Keratinocyte (primary cell): ENCODE measurements around the gene PRKAR1B. TPM values are rescaled to one million over a fixed set of nuclear protein-coding genes. Genes with fewer than 3 reads are reported as not detected.

ENCODE experiments used
- DNase-seq: peaks from one replicate; pipeline ENCODE4 v3.0.0-alpha.2; 2011; ENCODE audit warnings: low read depth, missing footprints, low spot score
- FAIRE-seq: peaks from 2 replicates; lab custom pipeline; 2011; peaks lifted over from hg19 to GRCh38; lab: Jason Lieb, UNC
- H2AFZ ChIP-seq: 2 replicates; pipeline ENCODE4 v1.6.0; 2012; ENCODE audit warnings: low read length, control low read depth, inconsistent platforms; ENCODE audit not compliant: control insufficient read depth
- H3K27ac ChIP-seq: 2 replicates; pipeline ENCODE4 v1.5.1; 2011; ENCODE audit warnings: low read length; ENCODE audit not compliant: control insufficient read depth, insufficient read depth
- H3K27me3 ChIP-seq: 3 replicates; pipeline ENCODE4 v1.6.0; 2011; ENCODE audit warnings: low read length; ENCODE audit not compliant: control insufficient read depth, insufficient read depth; ENCODE audit errors: extremely low read depth
- H3K36me3 ChIP-seq, 2 experiments: 2 replicates in 1 of 2; 3 replicates in 1 of 2; pipeline ENCODE4 v1.5.1; 2011; ENCODE audit warnings: low read length in 2 of 2, mild to moderate bottlenecking in 1 of 2; ENCODE audit not compliant: control insufficient read depth in 2 of 2, insufficient read depth in 2 of 2; ENCODE audit errors: extremely low read depth in 1 of 2
- H3K4me1 ChIP-seq: 3 replicates; pipeline ENCODE4 v1.5.1; 2011; ENCODE audit warnings: low read length; ENCODE audit not compliant: control insufficient read depth, insufficient read depth; ENCODE audit errors: extremely low read depth
- H3K4me2 ChIP-seq: 3 replicates; pipeline ENCODE4 v1.6.0; 2011; ENCODE audit warnings: low read depth, low read length; ENCODE audit not compliant: control insufficient read depth, insufficient read depth; ENCODE audit errors: extremely low read depth
- H3K4me3 ChIP-seq, 3 experiments: fragments of 200-600 bp in 1 of 3; sonication (generic) in 1 of 3; 2 replicates in 2 of 3; 3 replicates in 1 of 3; pipeline ENCODE4 v1.5.1; 2011 to 2016; ENCODE audit warnings: low read length in 3 of 3, mild to moderate bottlenecking in 3 of 3, control low read depth in 2 of 3, inconsistent platforms in 1 of 3, low read depth in 1 of 3, mixed read lengths in 1 of 3, mixed run types in 1 of 3, moderate library complexity in 1 of 3; ENCODE audit not compliant: control insufficient read depth in 2 of 3, insufficient read depth in 2 of 3; ENCODE audit errors: extremely low read depth in 1 of 3
- H3K79me2 ChIP-seq: 2 replicates; pipeline ENCODE4 v1.6.0; 2012; ENCODE audit warnings: low read length; ENCODE audit not compliant: control insufficient read depth, insufficient read depth
- H3K9ac ChIP-seq: 3 replicates; pipeline ENCODE4 v1.6.0; 2011; ENCODE audit warnings: low read length; ENCODE audit not compliant: control insufficient read depth, insufficient read depth; ENCODE audit errors: extremely low read depth
- H3K9me1 ChIP-seq: 3 replicates; pipeline ENCODE4 v1.6.0; 2011; ENCODE audit warnings: low read length; ENCODE audit not compliant: control insufficient read depth, insufficient read depth; ENCODE audit errors: extremely low read depth
- H3K9me3 ChIP-seq: 2 replicates; pipeline ENCODE4 v1.5.1; 2012; ENCODE audit warnings: low read depth, low read length; ENCODE audit not compliant: control insufficient read depth
- H4K20me1 ChIP-seq: 3 replicates; pipeline ENCODE4 v1.6.0; 2011; ENCODE audit warnings: low read length; ENCODE audit not compliant: control insufficient read depth, insufficient read depth; ENCODE audit errors: extremely low read depth
- EZH2 ChIP-seq: IDR thresholded peaks from one replicate; pipeline ENCODE4 v1.6.1; 2012; ENCODE audit warnings: inconsistent platforms, mild to moderate bottlenecking, low read length, moderate library complexity
- dilution Hi-C: fragments of 300-500 bp; cut with MboI; formaldehyde crosslinking; loops from one replicate; pipeline ENCODE4 v1.7.0; 2020; ENCODE audit warnings: low sequenced_read_pairs; ENCODE audit not compliant: extremely low pct_ligation_motif_present
- polyA plus RNA-seq, 5 experiments: library from polyadenylated mRNA; depleted of rRNA in 3 of 5; stranded (reverse) in 3 of 5; stranded (forward) in 1 of 5; unstranded in 1 of 5; fragments of >200 nt; gene quantifications; 1 replicate in 1 of 5; 2 replicates in 3 of 5; 3 replicates in 1 of 5; pipeline versions ENCODE4 v1.2.1 to v1.2.3, GENCODE V29; 2011 to 2012; ENCODE audit warnings: missing spikeins in 2 of 5, low read depth in 1 of 5, low replicate concordance in 1 of 5
- TF ChIP-seq, protein P1 (sequence below), 3 experiments: IDR thresholded peaks in 1 of 3; conservative IDR thresholded peaks in 1 of 3; optimal IDR thresholded peaks in 1 of 3; 2 replicates in 2 of 3; 3 replicates in 1 of 3; pipeline versions ENCODE3 to v1.5.1; 2011; ENCODE audit warnings: low read length in 3 of 3, mild to moderate bottlenecking in 3 of 3, moderate library complexity in 2 of 3, control low read depth in 1 of 3, inconsistent platforms in 1 of 3; ENCODE audit not compliant: insufficient read depth in 2 of 3; ENCODE audit errors: extremely low read depth in 1 of 3

Gene PRKAR1B
- polyA plus RNA-seq, 1 donor (not counting 4 experiments of a cell fraction or from before 2014, with no cell fraction given): 10.8 TPM

DNA sequence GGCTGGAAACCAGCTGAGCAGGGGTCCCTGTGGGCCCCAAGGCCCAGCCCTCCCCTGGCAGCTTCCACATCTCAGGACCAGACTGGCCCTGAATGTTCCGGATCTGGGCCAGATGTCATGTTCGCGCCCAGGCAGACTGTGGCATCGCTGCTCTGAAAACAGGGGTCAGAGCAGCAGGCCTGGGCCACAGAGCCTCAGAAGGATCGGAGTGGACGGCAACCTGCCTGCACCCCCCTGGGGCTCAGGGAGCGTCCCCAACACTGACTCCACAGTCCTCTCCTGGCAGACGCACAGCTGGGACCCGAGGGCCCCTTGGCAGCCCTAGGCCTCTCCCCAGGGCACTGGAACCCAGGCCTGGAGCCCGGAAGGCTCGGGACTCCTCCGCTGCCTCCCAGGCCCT lies 91.9 kb downstream of the PRKAR1B start:
- Histone ChIP-seq H3K4me2 (no peak overlapping the region), H3K79me2 (no peaks in the 10 kb centered on the region), H3K4me3 (no peak overlapping the region), H3K9me3 (no peaks in the 10 kb centered on the region), H2AFZ (no peak overlapping the region), H4K20me1 (no peaks in the 10 kb centered on the region), H3K36me3 (no peaks in the 10 kb centered on the region), H3K4me1 (peaks cover 2% of the 10 kb centered on the region), H3K9ac (no peak overlapping the region), H3K27ac (no peak overlapping the region), H3K9me1 (no peaks in the 10 kb centered on the region), H3K27me3 (no peaks in the 10 kb centered on the region)
- DNase-seq (no peak), FAIRE-seq (no peak)
- TF ChIP-seq, protein P1, sequence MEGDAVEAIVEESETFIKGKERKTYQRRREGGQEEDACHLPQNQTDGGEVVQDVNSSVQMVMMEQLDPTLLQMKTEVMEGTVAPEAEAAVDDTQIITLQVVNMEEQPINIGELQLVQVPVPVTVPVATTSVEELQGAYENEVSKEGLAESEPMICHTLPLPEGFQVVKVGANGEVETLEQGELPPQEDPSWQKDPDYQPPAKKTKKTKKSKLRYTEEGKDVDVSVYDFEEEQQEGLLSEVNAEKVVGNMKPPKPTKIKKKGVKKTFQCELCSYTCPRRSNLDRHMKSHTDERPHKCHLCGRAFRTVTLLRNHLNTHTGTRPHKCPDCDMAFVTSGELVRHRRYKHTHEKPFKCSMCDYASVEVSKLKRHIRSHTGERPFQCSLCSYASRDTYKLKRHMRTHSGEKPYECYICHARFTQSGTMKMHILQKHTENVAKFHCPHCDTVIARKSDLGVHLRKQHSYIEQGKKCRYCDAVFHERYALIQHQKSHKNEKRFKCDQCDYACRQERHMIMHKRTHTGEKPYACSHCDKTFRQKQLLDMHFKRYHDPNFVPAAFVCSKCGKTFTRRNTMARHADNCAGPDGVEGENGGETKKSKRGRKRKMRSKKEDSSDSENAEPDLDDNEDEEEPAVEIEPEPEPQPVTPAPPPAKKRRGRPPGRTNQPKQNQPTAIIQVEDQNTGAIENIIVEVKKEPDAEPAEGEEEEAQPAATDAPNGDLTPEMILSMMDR (optimal IDR thresholded peaks at IDR 0.05 in 1 of 3, IDR thresholded peaks at IDR 0.05 in 1 of 3, conservative IDR thresholded peaks at IDR 0.05 in 1 of 3; ENCODE audit: extremely low read depth in 1 of 3, insufficient read depth in 2 of 3, low read length in 3 of 3): no peak
- no peak for TF ChIP-seq EZH2
- dilution Hi-C loops: no loop called here

DNA sequence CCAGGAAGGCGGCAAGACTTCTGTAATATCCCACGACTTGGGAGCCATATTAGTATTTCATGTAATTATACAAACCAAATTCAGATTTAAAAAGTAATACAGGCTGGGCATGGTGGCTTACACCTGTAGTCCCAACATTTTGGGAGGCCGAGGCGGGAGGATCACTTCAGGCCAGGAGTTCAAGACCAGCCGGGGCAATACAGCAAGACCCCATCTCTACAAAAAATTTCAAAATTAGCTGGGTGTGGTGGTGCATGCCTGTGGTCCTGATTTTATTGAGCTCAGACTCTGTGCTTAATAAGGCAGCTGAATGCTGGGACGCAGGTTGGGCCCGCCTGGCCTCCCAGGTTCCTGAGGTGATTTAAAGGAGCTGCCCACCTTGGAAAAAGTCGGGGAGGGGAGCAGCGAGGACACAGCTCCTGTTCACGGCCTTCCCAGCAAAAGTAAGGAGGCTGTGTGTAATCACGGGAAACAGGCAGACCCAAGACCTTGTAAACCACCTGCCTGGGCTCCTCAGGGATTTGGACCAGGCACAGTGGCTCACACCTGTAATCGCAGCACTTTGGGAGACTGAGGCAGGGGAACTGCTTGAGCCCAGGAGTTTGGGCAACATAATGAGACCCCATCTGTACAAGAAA lies 93.6 kb downstream of the PRKAR1B start:
- Histone ChIP-seq H3K4me1 (no peaks in the 10 kb centered on the region), H3K27me3 (no peaks in the 10 kb centered on the region), H3K9ac (no peak overlapping the region), H3K4me3 (no peak overlapping the region), H4K20me1 (no peaks in the 10 kb centered on the region), H3K4me2 (no peak overlapping the region), H3K9me1 (no peaks in the 10 kb centered on the region), H3K79me2 (no peaks in the 10 kb centered on the region), H3K27ac (no peak overlapping the region), H3K36me3 (no peaks in the 10 kb centered on the region), H2AFZ (no peak overlapping the region), H3K9me3 (no peaks in the 10 kb centered on the region)
- FAIRE-seq (no peak), DNase-seq (no peak)
- dilution Hi-C loops: no loop called here
- TF ChIP-seq, protein P1 (optimal IDR thresholded peaks at IDR 0.05 in 1 of 3, IDR thresholded peaks at IDR 0.05 in 1 of 3, conservative IDR thresholded peaks at IDR 0.05 in 1 of 3; ENCODE audit: extremely low read depth in 1 of 3, insufficient read depth in 2 of 3, low read length in 3 of 3): no peak
- TF ChIP-seq EZH2: no peak
